HAP-1 (cell line): ENCODE measurements around the gene GCDH.
"Not testable (repeated sequence)": the region's sequence is repeated elsewhere in the genome, so short reads cannot be mapped to it uniquely, and the experiment has no call there.

Source experiments
- DNase-seq, 2 experiments: peaks; one replicate each; pipeline ENCODE4 v3.0.0-alpha.2; 2016 to 2020; ENCODE audit warnings: low spot score in 2 of 2
- H3K27me3 ChIP-seq: fragments of 250-450 bp; sonication (Bioruptor Pico); 2 replicates; pipeline ENCODE4 v1.5.1; 2020; ENCODE audit warnings: low read depth, mild to moderate bottlenecking, moderate library complexity
- H3K36me3 ChIP-seq: fragments of 250-450 bp; sonication (Bioruptor Pico); replicated peaks from 2 replicates; pipeline ENCODE4 v1.5.1; 2020; ENCODE audit warnings: mild to moderate bottlenecking
- H3K4me1 ChIP-seq: fragments of 250-450 bp; sonication (Bioruptor Pico); 2 replicates; pipeline ENCODE4 v1.5.1; 2020; ENCODE audit warnings: mild to moderate bottlenecking
- H3K4me3 ChIP-seq: fragments of 250-450 bp; sonication (Bioruptor Pico); 2 replicates; pipeline ENCODE4 v1.5.1; 2020; ENCODE audit warnings: mild to moderate bottlenecking, moderate library complexity
- H3K9me3 ChIP-seq: fragments of 250-450 bp; sonication (Bioruptor Pico); 2 replicates; pipeline ENCODE4 v1.5.1; 2020; ENCODE audit warnings: mild to moderate bottlenecking, moderate library complexity
- in situ Hi-C: fragments of 300-500 bp; cut with MboI; formaldehyde crosslinking; loops from 3 replicates; pipeline ENCODE4 v1.14.3; 2020; ENCODE audit warnings: low sequenced_read_pairs, inconsistent platforms, mixed read lengths

GCDH gene

GRCh38 chr19:12890787-12891552 is at the start of gene GCDH:
TSS of gene GCDH (plus strand) at chr19:12891160. CDS start at chr19:12891305, 145 bp downstream.
- in situ Hi-C loops: no loop called here
- Histone ChIP-seq H3K27me3 (no peaks in the 10 kb centered on the region), H3K9me3 (no peaks in the 10 kb centered on the region), H3K4me1 (peaks cover 5% of the 10 kb centered on the region; the same call in 1 of the 2 replicates), H3K36me3 (peaks cover 17% of the 10 kb centered on the region), H3K4me3 (peak within 1 kb of the TSS; percentile 74)
- peak; percentile 99 for DNase-seq

- no peak for DNase-seq
- Histone ChIP-seq H3K4me3 (no peak overlapping the region), H3K36me3 (peaks cover 20% of the 10 kb centered on the region), H3K4me1 (peaks cover 11% of the 10 kb centered on the region), H3K9me3 (no peaks in the 10 kb centered on the region), H3K27me3 (no peaks in the 10 kb centered on the region)
- in situ Hi-C loops: no loop called here
Measured at GRCh38 chr19:12842511-12842910, 48.4 kb upstream of the GCDH start.

- H3K9me3 ChIP-seq: no peaks in the 10 kb centered on the region
- H3K36me3 ChIP-seq: peaks cover 29% of the 10 kb centered on the region
- no peak for DNase-seq
- no peaks in the 10 kb centered on the region for H3K27me3 ChIP-seq
- H3K4me3 ChIP-seq: no peak overlapping the region
- peaks cover 11% of the 10 kb centered on the region for H3K4me1 ChIP-seq
- in situ Hi-C loops: no loop called here
Measured at GRCh38 chr19:12843328-12843727, 47.6 kb upstream of the GCDH start.

DNA sequence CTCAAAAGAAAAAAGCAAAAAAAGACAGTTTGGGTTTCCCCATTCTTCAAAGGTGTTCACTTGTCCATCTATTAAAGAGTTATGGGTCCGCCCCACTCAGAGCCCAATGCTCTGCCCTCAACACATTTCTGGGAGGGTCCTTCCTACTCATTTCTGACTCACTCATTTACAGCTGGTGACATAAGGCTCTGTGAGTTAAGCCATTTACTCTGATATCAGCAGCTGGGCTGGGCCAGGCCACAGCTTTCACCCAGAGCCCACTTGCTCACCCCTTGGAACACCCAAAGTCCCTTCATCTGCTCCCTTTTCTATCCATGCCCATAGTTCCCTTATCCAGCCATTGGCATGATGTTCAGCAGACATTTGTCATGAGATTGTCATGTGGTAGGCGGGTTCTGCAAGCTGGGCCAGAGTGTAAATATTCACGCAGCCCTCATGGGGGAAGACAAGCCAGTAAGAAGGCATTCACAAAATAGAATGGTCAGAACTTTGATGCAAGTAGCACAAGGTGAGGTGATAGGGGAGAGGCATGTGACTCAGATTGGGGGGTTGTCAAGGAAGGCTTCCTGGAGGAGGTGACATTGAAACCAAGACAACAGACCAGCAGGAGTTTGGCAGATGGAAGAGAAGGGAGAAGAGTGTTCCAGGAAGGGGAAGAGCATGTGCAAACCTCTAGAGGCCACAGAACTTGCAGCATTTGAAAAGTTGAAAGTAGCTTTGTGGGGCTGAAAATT is 46.8 kb upstream of the GCDH start:
- DNase-seq: no peak

DNA sequence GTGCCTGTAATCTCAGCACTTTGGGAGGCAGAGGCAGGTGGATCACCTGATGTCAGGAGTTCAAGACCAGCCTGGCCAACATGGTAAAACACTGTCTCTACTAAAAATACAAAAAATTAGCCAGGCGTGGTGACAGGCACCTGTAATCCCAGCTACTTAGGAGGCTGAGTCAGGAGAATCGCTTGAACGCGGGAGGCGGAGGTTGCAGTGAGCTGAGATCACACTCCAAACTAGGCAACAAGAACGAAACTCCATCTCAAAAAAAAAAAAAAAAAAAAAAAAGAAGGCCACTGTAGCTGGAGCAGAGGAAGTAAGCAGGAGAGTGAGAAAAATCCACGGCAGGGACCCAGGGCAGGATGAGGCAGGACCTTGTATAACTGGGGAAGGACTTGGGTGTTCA is 44.3 kb upstream of the GCDH start:
- H3K4me3 ChIP-seq, H3K9me3 ChIP-seq, H3K27me3 ChIP-seq, DNase-seq, H3K4me1 ChIP-seq, in situ Hi-C loops: not testable (repeated sequence)
- peaks cover 28% of the 10 kb centered on the region for H3K36me3 ChIP-seq

More for the DNA sequence above, 46.8 kb upstream of the GCDH start:
- Histone ChIP-seq H3K4me3 (no peak overlapping the region), H3K9me3 (no peaks in the 10 kb centered on the region), H3K4me1 (peaks cover 9% of the 10 kb centered on the region), H3K36me3 (peaks cover 34% of the 10 kb centered on the region), H3K27me3 (no peaks in the 10 kb centered on the region)
- in situ Hi-C loops: no loop called here

DNA sequence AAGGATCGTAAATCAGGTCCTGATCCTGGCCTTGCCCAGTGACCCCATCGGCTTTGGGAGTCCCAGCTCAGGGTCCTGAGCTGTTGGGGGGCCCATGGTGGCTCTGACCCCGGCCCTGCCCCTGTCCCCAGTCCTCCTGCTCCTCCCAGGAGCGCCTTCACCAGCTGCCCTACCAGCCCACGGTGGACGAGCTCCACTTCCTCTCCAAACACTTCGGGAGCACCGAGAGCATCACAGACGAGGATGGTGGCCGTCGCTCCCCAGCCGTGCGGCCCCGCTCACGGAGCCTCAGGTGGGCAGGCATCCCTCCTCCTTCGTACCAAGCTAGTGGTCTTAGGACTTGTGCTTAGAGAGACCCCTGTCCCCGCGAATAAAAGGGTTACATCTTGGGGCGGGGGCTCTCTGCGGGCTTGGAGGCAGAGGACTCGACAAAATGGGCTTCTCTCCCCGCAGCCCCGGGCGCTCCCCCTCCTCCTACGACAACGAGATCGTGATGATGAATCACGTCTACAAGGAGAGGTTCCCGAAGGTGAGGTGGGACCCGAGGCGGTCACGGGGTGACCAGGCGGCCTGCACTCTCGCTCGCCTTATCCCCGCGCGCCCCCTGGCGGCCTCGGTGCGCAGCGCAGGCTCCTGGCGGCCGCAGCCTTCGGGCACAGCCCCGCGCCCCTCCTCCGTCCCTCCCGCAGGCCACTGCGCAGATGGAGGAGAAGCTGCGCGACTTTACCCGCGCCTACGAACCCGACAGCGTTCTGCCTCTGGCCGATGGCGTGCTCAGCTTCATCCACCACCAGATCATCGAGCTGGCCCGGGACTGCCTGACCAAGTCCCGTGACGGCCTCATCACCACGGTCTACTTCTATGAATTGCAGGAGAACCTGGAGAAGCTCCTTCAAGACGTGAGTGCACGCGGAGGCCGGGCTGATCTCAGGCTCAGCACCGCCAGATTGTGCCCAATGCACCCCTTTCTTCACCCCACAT is 43.5 kb upstream of the GCDH start:
- no peaks in the 10 kb centered on the region for H3K27me3 ChIP-seq
- no peak overlapping the region for H3K4me3 ChIP-seq
- H3K36me3 ChIP-seq: peaks cover 29% of the 10 kb centered on the region

GRCh38 chr19:12856653-12857052 is 34.3 kb upstream of the GCDH start:
- no peaks in the 10 kb centered on the region for H3K4me1 ChIP-seq
- in situ Hi-C loops: no loop called here
- DNase-seq: no peak
- no peaks in the 10 kb centered on the region for H3K9me3 ChIP-seq
- peaks cover 24% of the 10 kb centered on the region for H3K36me3 ChIP-seq
- H3K4me3 ChIP-seq: no peak overlapping the region
- no peaks in the 10 kb centered on the region for H3K27me3 ChIP-seq

More for the DNA sequence above, 43.5 kb upstream of the GCDH start:
- no peaks in the 10 kb centered on the region for H3K9me3 ChIP-seq
- in situ Hi-C loops: no loop called here
- peak; percentile 66 to 92 for DNase-seq
- H3K4me1 ChIP-seq: peaks cover 3% of the 10 kb centered on the region; the same call in 1 of the 2 replicates

DNA sequence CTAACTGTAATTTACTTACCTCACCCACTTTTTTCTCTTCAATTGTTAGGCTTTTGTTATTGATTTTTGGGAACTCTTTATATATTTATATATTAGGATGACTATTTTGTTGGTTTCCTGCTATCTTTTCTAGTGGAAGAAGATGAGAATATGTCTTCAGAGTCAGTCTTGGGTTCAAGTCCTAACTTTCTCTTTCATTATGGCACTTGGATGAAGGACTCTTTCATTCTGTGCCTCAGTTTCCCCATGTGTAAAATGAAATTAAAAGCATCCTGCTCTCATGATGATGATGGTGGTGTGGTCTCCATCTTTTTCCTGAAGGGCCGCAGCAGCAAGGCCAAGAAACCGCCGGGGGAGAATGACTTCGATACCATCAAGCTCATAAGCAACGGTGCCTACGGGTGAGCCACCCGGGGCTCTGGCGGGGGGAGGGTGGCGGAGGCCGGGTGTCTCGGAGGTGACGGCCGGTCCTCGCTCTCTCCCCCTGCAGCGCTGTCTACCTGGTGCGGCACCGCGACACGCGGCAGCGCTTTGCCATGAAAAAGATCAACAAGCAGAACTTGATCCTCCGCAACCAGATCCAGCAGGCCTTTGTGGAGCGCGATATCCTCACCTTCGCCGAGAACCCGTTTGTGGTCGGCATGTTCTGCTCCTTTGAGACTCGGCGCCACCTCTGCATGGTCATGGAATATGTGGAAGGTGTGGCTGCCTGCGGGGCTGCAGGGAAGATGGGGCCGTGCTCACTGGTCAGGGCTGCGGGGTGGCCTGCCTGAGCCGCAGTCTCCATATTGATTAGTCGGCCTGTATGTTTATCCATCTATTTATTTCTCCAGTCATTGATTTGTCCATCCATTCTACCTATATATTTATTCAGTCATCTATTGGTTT is 32.7 kb upstream of the GCDH start:
- Histone ChIP-seq H3K36me3 (peaks cover 23% of the 10 kb centered on the region), H3K4me3 (no peak overlapping the region), H3K4me1 (no peaks in the 10 kb centered on the region), H3K27me3 (no peaks in the 10 kb centered on the region), H3K9me3 (no peaks in the 10 kb centered on the region)
- DNase-seq: no peak
- in situ Hi-C loops: no loop called here

GRCh38 chr19:12859546-12859945 is 31.4 kb upstream of the GCDH start:
- Histone ChIP-seq H3K36me3 (peaks cover 19% of the 10 kb centered on the region), H3K4me1 (no peaks in the 10 kb centered on the region), H3K9me3 (no peaks in the 10 kb centered on the region), H3K4me3 (no peak overlapping the region), H3K27me3 (no peaks in the 10 kb centered on the region)
- no peak for DNase-seq
- in situ Hi-C loops: no loop called here

DNA sequence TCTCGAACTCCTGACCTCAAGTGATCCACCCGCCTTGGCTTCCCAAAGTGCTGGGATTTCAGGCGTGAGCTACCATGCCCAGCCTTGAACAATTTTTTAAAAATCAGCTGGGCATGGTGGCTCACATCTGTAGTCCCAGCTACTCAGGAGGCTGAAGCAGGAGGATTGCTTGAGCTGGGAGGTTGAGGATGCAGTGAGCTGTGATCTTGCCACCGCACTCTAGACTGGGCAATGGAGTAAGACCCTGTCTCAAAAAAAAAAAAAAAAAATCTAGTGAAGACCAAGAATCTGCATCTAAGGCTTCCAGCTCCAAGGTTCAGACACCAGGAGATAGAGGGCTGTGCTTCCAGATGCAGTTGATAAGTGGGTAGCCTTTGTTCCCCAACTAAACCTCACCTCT is 26.8 kb upstream of the GCDH start:
- Histone ChIP-seq H3K4me3 (no peak overlapping the region), H3K27me3 (no peaks in the 10 kb centered on the region), H3K4me1 (no peaks in the 10 kb centered on the region), H3K9me3 (no peaks in the 10 kb centered on the region), H3K36me3 (peaks cover 12% of the 10 kb centered on the region; the same call in 1 of the 2 replicates)
- DNase-seq: no peak
- in situ Hi-C loops: no loop called here

DNA sequence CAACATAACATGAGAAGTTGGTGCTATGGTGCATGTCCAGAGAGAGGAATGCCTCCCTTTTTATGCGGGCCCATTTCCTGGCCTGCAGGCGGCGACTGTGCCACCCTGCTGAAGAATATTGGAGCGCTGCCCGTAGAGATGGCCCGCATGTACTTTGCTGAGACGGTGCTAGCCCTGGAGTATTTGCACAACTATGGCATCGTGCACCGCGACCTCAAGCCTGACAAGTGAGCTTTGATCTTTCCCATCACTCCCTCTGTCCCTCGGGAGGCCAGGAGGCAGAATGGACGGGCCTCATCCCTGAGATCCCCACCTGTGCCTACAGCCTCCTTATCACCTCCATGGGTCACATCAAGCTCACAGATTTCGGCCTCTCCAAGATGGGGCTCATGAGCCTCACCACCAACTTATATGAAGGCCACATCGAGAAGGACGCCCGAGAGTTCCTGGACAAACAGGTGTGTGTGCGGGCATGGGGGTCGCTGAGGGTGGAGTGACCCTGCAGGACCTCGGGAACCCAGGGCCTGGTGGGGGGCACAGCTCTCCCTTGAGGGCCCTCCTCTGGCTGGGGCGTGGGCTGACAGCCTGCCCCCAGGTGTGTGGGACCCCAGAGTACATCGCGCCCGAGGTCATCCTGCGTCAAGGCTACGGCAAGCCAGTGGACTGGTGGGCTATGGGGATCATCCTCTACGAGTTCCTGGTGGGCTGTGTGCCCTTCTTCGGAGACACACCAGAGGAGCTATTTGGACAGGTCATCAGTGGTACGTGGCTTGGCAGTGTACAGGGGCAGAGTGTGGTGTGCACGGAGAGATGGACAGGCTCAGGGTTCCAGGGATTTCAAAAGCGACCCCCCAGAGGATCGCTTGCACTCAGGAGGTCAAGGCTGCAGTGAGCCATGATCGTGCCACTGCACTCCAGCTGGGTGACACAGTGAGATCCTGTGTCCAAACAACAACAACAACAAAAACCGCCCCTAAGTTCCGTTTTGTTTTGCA is 25.9 kb upstream of the GCDH start:
- in situ Hi-C loops: no loop called here
- no peaks in the 10 kb centered on the region for H3K4me1 ChIP-seq
- H3K9me3 ChIP-seq: no peaks in the 10 kb centered on the region
- no peak for DNase-seq
- H3K36me3 ChIP-seq: peaks cover 10% of the 10 kb centered on the region; the same call in 1 of the 2 replicates
- no peak overlapping the region for H3K4me3 ChIP-seq
- no peaks in the 10 kb centered on the region for H3K27me3 ChIP-seq
